Endothelial cell of umbilical vein (primary cell): ENCODE data around the gene COX18.

ENCODE experiments used
- CTCF ChIP-seq, 2 donors: IDR thresholded peaks; 1 replicate in 1 of 2; 2 replicates in 1 of 2; pipeline ENCODE4 v1.5.1; 2011; ENCODE audit warnings: low read length in 2 of 2, mild to moderate bottlenecking in 2 of 2, moderate library complexity in 2 of 2, control low read depth in 1 of 2, inconsistent platforms in 1 of 2, low read depth in 1 of 2; ENCODE audit not compliant: insufficient read depth in 1 of 2; ENCODE audit errors: extremely low read depth in 1 of 2
- EZH2 ChIP-seq: IDR thresholded peaks from 2 replicates; pipeline ENCODE4 v1.6.1; 2012; ENCODE audit warnings: borderline replicate concordance, low read depth, mild to moderate bottlenecking, moderate library complexity, low read length, inconsistent platforms; ENCODE audit not compliant: severe bottlenecking
- GATA2 ChIP-seq: IDR thresholded peaks from 2 replicates; pipeline ENCODE4 v1.7.0; 2011; ENCODE audit warnings: low read depth, mild to moderate bottlenecking, moderate library complexity, mixed read lengths, low read length; ENCODE audit not compliant: insufficient read length, insufficient read depth
- MAX ChIP-seq: IDR thresholded peaks from 2 replicates; pipeline ENCODE4 v1.6.1; 2011; ENCODE audit not compliant: insufficient read depth, insufficient read length
- MYC ChIP-seq: IDR thresholded peaks from one replicate; pipeline ENCODE4 v1.6.1; 2011; ENCODE audit warnings: mild to moderate bottlenecking, low read depth, low read length
- POLR2A ChIP-seq: IDR thresholded peaks from 2 replicates; pipeline ENCODE4 v1.6.1; 2012; ENCODE audit warnings: low read depth, mild to moderate bottlenecking, control low read depth, low read length
- POLR2AphosphoS5 ChIP-seq: IDR thresholded peaks from 2 replicates; pipeline ENCODE4 v1.6.1; 2012; ENCODE audit warnings: low read depth, mild to moderate bottlenecking, control low read depth, low read length, moderate library complexity; ENCODE audit not compliant: insufficient read depth

- TF ChIP-seq MAX (no peak), CTCF (IDR thresholded peaks at IDR 0.05; ENCODE audit: extremely low read depth in 1 of 2, insufficient read depth in 1 of 2, low read depth in 1 of 2, low read length in 2 of 2) (no peak), POLR2A (no peak), GATA2 (no peak), POLR2AphosphoS5 (no peak), MYC (no peak), EZH2 (no peak)
These were observed 56.2 kb downstream of the COX18 start for GRCh38 chr4:73013310-73013709.
